VCaP (cell line): ENCODE data around the gene PPP1R1B.
"Not testable (repeated sequence)": the region's sequence is repeated elsewhere in the genome, so short reads cannot be mapped to it uniquely, and the experiment has no call there.

Source experiments
- H3K27ac ChIP-seq: fragments of 450-650 bp; 2 replicates; pipeline ENCODE4 v1.5.1; 2017
- CTCF ChIP-seq: fragments of 450-650 bp; conservative IDR thresholded peaks from 2 replicates; pipeline ENCODE4 v1.5.1; 2017; ENCODE audit warnings: mild to moderate bottlenecking, moderate library complexity

The PPP1R1B gene

GRCh38 chr17:39626171-39627046, at the start of gene PPP1R1B:
PPP1R1B (plus strand) TSS chr17:39626952; CDS start chr17:39627393, 441 bp downstream.
- no peak for TF ChIP-seq CTCF
- peak within 1 kb of the TSS; percentile 44; the same call in 1 of the 2 replicates for H3K27ac ChIP-seq

DNA sequence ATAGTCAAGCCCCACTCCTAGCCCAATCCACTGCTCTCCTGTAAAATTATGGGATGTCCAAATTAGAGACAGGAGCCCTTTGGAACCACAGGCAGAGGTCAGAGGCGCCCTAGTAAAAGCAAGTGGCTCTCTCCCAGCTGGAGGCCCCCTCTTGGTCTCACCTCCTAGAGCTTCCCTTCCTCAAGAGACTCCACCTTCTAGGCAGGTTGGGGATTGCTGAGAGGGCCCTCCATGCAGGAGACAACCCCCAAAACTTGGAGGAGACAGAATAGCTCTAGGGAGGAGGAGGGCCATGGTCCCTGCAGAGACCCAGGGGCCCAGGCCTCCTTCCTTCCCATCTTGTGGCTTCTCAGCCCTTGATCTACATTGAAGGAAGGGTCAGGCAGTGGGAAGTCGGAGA, 48.5 kb upstream of the PPP1R1B start:
- no peak for TF ChIP-seq CTCF
- H3K27ac ChIP-seq, result no peak overlapping the region

- H3K27ac ChIP-seq, result no peak overlapping the region
- no peak for TF ChIP-seq CTCF
These were observed 47.3 kb upstream of the PPP1R1B start for GRCh38 chr17:39579318-39580081.

GRCh38 chr17:39580082-39580468, 46.7 kb upstream of the PPP1R1B start:
- TF ChIP-seq CTCF, result no peak
- no peak overlapping the region for H3K27ac ChIP-seq

DNA sequence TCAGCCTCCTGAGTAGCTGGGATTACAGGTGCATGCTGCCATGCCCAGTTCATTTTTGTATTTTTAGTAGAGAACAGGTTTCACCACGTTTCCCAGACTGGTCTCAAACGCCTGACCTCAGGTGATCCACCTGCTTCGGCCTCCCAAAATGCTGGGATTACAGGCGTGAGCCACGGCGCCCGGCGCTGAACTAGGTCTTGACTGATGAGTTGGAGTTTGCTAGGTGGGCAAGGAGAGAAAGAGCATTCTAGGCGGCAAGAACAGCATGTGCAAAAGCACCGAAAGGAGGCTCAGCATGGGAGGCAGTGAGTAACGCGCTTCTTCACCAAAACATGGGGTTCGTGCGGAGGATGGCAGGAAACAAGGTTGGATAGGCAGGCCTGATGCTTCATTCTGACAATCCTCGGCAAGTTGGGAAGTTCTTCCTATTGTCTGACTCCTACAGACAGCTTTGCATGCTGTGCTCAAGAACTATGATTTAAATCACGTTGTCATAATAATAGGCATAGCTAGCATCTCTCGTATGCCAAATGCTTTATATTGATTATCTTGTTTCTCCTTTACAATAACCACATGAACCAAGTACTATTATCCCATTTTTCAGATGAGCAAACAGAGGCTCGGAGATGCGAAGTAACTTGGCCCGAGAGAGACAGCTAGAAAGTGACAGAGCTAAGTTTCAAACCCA, 45.5 kb upstream of the PPP1R1B start:
- no peak for TF ChIP-seq CTCF
- H3K27ac ChIP-seq, result no peak overlapping the region

DNA sequence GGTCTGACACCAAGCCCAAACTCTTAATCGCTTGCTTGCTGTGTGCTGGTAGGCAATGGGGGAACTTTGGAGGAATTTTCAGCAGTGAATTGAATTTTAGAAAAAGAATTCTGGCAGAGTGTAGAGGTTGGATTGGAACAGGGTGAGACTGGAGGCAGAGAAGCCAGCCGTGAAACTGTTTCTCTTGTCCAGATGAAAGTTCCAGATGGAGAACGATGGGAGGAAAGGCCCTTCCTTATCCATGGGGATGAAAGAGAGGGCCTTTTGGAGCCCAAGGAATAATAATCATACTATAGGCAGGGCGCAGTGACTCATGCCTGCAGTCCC, 45.0 kb upstream of the PPP1R1B start:
- no peak for TF ChIP-seq CTCF
- no peak overlapping the region for H3K27ac ChIP-seq

GRCh38 chr17:39582658-39583057, 44.1 kb upstream of the PPP1R1B start:
- no peak overlapping the region for H3K27ac ChIP-seq
- no peak for TF ChIP-seq CTCF

DNA sequence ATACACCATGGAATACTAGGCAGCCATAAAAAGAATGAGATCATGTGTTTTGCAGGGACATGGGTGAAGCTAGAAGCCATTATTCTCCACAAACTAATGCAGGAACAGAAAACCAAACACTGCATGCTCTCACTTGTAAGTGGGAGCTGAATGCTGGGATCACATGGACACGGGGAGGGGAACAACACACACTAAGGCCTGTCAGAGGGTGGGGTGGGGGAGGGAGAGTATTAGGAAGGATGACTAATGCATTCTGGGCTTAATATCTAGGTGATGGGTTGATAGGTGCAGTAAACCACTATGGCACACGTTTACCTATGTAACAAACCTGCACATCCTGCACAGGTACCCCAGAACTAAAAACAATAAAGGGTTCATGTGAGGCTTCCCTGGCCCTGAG, 36.6 kb upstream of the PPP1R1B start:
- not testable (repeated sequence) for H3K27ac ChIP-seq
